ENCODE results near the gene GLCCI1. TPM values are rescaled to one million over a fixed set of nuclear protein-coding genes. Genes with fewer than 3 reads are reported as not detected.

The GLCCI1 gene
- total RNA-seq, 1 experiment from 2014 or later: 4.6 TPM

DNA sequence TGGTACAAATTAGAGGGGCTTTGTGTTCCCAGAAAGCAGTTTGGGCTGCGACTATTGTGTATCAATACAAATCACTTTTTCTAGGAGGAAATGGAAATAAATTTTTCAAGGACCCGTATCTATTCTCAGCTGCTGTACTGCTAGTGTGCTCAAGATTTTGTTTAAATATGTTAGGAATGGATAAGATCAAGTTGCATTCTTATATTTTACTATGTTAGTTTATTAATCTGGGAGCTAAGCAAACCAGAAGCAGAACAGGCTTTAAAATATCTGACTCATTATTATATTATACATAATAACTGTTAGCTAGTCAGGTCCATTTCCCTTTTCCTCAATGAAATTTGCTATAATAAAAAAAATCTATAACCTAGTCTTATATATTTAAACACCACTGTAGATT is 11.1 kb upstream of the GLCCI1 start:
- ATAC-seq: no peak
- intact Hi-C loops (cut with micrococcal nuclease): no loop called here
- Histone ChIP-seq H2AFZ (ENCODE audit: low read depth, low read length, poor library complexity, severe bottlenecking) (no peak overlapping the region), H3K27ac (ENCODE audit: low read depth, low read length) (no peak overlapping the region), H4K20me1 (ENCODE audit: insufficient read depth) (no peaks in the 10 kb centered on the region), H3K9me3 (ENCODE audit: control insufficient read depth in 1 of 2, insufficient read depth in 1 of 2, low read depth in 1 of 2, low read length in 2 of 2) (no peaks in the 10 kb centered on the region), H3K4me2 (ENCODE audit: low read length) (no peak overlapping the region), H3K9ac (ENCODE audit: low read length) (no peak overlapping the region), H3K4me1 (ENCODE audit: control insufficient read depth in 1 of 2, insufficient read depth in 2 of 2, low read length in 2 of 2) (0 out of 4 replicates have a peak, but pooled peaks cover 0 to 5% of the 10 kb centered on the region in 2 experiments), H3K36me3 (ENCODE audit: control insufficient read depth in 1 of 2, insufficient read depth in 2 of 2, low read length in 2 of 2) (no peaks in the 10 kb centered on the region), H3K9me2 (ENCODE audit: insufficient read depth) (no peaks in the 10 kb centered on the region; the same call in 1 of the 2 replicates), H3K27me3 (ENCODE audit: insufficient read depth, low read length) (no peaks in the 10 kb centered on the region), H3K4me3 (replicated peaks in 1 of 2; ENCODE audit: low read depth in 1 of 2, low read length in 2 of 2) (no peak overlapping the region), H3K79me2 (ENCODE audit: insufficient read depth, low read length) (no peaks in the 10 kb centered on the region)
- ChIA-PET RAD21 (ENCODE audit: low non-redundant PET in 1 of 2, low total read pairs in 2 of 2, uncharacterized antibody in 2 of 2, unreplicated experiment in 2 of 2) (no interaction called here), CTCF (no interaction called here), POLR2A (no interaction called here)
- TF ChIP-seq ZNF274 (IDR thresholded peaks at IDR 0.05; ENCODE audit: low read depth, low read length): no peak
- TF ChIP-seq ELF1 (IDR thresholded peaks at IDR 0.05; ENCODE audit: borderline replicate concordance, low read depth): no peak
- TF ChIP-seq, protein P1, sequence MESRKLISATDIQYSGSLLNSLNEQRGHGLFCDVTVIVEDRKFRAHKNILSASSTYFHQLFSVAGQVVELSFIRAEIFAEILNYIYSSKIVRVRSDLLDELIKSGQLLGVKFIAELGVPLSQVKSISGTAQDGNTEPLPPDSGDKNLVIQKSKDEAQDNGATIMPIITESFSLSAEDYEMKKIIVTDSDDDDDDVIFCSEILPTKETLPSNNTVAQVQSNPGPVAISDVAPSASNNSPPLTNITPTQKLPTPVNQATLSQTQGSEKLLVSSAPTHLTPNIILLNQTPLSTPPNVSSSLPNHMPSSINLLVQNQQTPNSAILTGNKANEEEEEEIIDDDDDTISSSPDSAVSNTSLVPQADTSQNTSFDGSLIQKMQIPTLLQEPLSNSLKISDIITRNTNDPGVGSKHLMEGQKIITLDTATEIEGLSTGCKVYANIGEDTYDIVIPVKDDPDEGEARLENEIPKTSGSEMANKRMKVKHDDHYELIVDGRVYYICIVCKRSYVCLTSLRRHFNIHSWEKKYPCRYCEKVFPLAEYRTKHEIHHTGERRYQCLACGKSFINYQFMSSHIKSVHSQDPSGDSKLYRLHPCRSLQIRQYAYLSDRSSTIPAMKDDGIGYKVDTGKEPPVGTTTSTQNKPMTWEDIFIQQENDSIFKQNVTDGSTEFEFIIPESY (IDR thresholded peaks at IDR 0.05; ENCODE audit: extremely low read depth, insufficient replicate concordance, low read length): no peak
- TF ChIP-seq SRF (IDR thresholded peaks at IDR 0.05; ENCODE audit: low read depth): no peak
- no peak for TF ChIP-seq TCF7L2 (IDR thresholded peaks at IDR 0.05; ENCODE audit: borderline replicate concordance, extremely low read depth, insufficient read depth, insufficient read length)
- TF ChIP-seq SP1 (IDR thresholded peaks at IDR 0.05; ENCODE audit: low read depth): no peak
- TF ChIP-seq RAD21 (IDR thresholded peaks at IDR 0.05; ENCODE audit: low read depth): no peak
- TF ChIP-seq, protein P2, sequence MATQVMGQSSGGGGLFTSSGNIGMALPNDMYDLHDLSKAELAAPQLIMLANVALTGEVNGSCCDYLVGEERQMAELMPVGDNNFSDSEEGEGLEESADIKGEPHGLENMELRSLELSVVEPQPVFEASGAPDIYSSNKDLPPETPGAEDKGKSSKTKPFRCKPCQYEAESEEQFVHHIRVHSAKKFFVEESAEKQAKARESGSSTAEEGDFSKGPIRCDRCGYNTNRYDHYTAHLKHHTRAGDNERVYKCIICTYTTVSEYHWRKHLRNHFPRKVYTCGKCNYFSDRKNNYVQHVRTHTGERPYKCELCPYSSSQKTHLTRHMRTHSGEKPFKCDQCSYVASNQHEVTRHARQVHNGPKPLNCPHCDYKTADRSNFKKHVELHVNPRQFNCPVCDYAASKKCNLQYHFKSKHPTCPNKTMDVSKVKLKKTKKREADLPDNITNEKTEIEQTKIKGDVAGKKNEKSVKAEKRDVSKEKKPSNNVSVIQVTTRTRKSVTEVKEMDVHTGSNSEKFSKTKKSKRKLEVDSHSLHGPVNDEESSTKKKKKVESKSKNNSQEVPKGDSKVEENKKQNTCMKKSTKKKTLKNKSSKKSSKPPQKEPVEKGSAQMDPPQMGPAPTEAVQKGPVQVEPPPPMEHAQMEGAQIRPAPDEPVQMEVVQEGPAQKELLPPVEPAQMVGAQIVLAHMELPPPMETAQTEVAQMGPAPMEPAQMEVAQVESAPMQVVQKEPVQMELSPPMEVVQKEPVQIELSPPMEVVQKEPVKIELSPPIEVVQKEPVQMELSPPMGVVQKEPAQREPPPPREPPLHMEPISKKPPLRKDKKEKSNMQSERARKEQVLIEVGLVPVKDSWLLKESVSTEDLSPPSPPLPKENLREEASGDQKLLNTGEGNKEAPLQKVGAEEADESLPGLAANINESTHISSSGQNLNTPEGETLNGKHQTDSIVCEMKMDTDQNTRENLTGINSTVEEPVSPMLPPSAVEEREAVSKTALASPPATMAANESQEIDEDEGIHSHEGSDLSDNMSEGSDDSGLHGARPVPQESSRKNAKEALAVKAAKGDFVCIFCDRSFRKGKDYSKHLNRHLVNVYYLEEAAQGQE (IDR thresholded peaks at IDR 0.05; ENCODE audit: low read depth): no peak
- no TSS peak for BruUV-seq (replicated peaks)
- DNase-seq (ENCODE audit: low read depth, low spot score): no peak

Data from HCT116 (cell line).